GM10266 (cell line): Measurements from ENCODE around the gene MAMDC2.

Source experiments
- DNase-seq: peaks from one replicate; pipeline ENCODE4 v3.0.0; 2012; ENCODE audit errors: extremely low spot score
- CTCF ChIP-seq: IDR thresholded peaks from 2 replicates; pipeline ENCODE4 v1.5.1; 2012; ENCODE audit warnings: mild to moderate bottlenecking, low read depth; ENCODE audit not compliant: control insufficient read depth, insufficient read depth; ENCODE audit errors: missing control alignments

Gene MAMDC2

GRCh38 chr9:70131296-70131695, 87.6 kb downstream of the MAMDC2 start:
- DNase-seq = no peak
- TF ChIP-seq CTCF = no peak

- DNase-seq = no peak
- no peak for TF ChIP-seq CTCF
Observed at GRCh38 chr9:70133253-70134208, 89.9 kb downstream of the MAMDC2 start.

- no peak for TF ChIP-seq CTCF
- DNase-seq = no peak
Observed at GRCh38 chr9:70134360-70134759, 90.7 kb downstream of the MAMDC2 start.

- DNase-seq = no peak
- no peak for TF ChIP-seq CTCF
Observed at GRCh38 chr9:70135176-70135575, 91.5 kb downstream of the MAMDC2 start.

GRCh38 chr9:70136632-70137031, 93.0 kb downstream of the MAMDC2 start:
- DNase-seq = no peak
- TF ChIP-seq CTCF = no peak

- no peak for DNase-seq
- no peak for TF ChIP-seq CTCF
Observed at GRCh38 chr9:70137577-70137976, 93.9 kb downstream of the MAMDC2 start.

- no peak for DNase-seq
- TF ChIP-seq CTCF = no peak
Observed at GRCh38 chr9:70142101-70142500, 98.5 kb downstream of the MAMDC2 start.
